HAP-1 (cell line): Measurements from ENCODE around the gene SEC11A.
"Not testable (repeated sequence)": the region's sequence is repeated elsewhere in the genome, so short reads cannot be mapped to it uniquely, and the experiment has no call there.

Experiments
- DNase-seq, 2 experiments: peaks; one replicate each; pipeline ENCODE4 v3.0.0-alpha.2; 2016 to 2020; ENCODE audit warnings: low spot score in 2 of 2
- H3K27me3 ChIP-seq: fragments of 250-450 bp; sonication (Bioruptor Pico); 2 replicates; pipeline ENCODE4 v1.5.1; 2020; ENCODE audit warnings: low read depth, mild to moderate bottlenecking, moderate library complexity
- H3K36me3 ChIP-seq: fragments of 250-450 bp; sonication (Bioruptor Pico); replicated peaks from 2 replicates; pipeline ENCODE4 v1.5.1; 2020; ENCODE audit warnings: mild to moderate bottlenecking
- H3K4me1 ChIP-seq: fragments of 250-450 bp; sonication (Bioruptor Pico); 2 replicates; pipeline ENCODE4 v1.5.1; 2020; ENCODE audit warnings: mild to moderate bottlenecking
- H3K4me3 ChIP-seq: fragments of 250-450 bp; sonication (Bioruptor Pico); 2 replicates; pipeline ENCODE4 v1.5.1; 2020; ENCODE audit warnings: mild to moderate bottlenecking, moderate library complexity
- H3K9me3 ChIP-seq: fragments of 250-450 bp; sonication (Bioruptor Pico); 2 replicates; pipeline ENCODE4 v1.5.1; 2020; ENCODE audit warnings: mild to moderate bottlenecking, moderate library complexity
- in situ Hi-C: fragments of 300-500 bp; cut with MboI; formaldehyde crosslinking; loops from 3 replicates; pipeline ENCODE4 v1.14.3; 2020; ENCODE audit warnings: low sequenced_read_pairs, inconsistent platforms, mixed read lengths

Gene SEC11A

GRCh38 chr15:84716036-84716732, at the start of gene SEC11A:
SEC11A (minus strand) TSS chr15:84716139; CDS start chr15:84716075, 64 bp downstream.
- Histone ChIP-seq H3K9me3 (no peaks in the 10 kb centered on the region), H3K36me3 (peaks cover 22% of the 10 kb centered on the region), H3K27me3 (no peaks in the 10 kb centered on the region), H3K4me3 (peak within 1 kb of the TSS; percentile 89), H3K4me1 (peaks cover 15% of the 10 kb centered on the region)
- DNase-seq, result peak; percentile 99 to 100
- in situ Hi-C loops, result no loop called here

- in situ Hi-C loops, result no loop called here
- Histone ChIP-seq H3K9me3 (no peaks in the 10 kb centered on the region), H3K27me3 (no peaks in the 10 kb centered on the region), H3K36me3 (peaks cover 34% of the 10 kb centered on the region), H3K4me1 (no peaks in the 10 kb centered on the region), H3K4me3 (no peak overlapping the region)
- no peak for DNase-seq
Measured at GRCh38 chr15:84765675-84766074, 49.7 kb upstream of the SEC11A start.

- H3K4me3 ChIP-seq, result no peak overlapping the region
- no peaks in the 10 kb centered on the region for H3K9me3 ChIP-seq
- no peaks in the 10 kb centered on the region for H3K4me1 ChIP-seq
- no peaks in the 10 kb centered on the region for H3K27me3 ChIP-seq
- in situ Hi-C loops, result no loop called here
- DNase-seq, result no peak
- H3K36me3 ChIP-seq, result peaks cover 34% of the 10 kb centered on the region
Measured at GRCh38 chr15:84764989-84765388, 49.0 kb upstream of the SEC11A start.

GRCh38 chr15:84764585-84764984, 48.6 kb upstream of the SEC11A start:
- no peaks in the 10 kb centered on the region for H3K27me3 ChIP-seq
- no peak overlapping the region for H3K4me3 ChIP-seq
- no peaks in the 10 kb centered on the region for H3K4me1 ChIP-seq
- in situ Hi-C loops, result no loop called here
- peaks cover 32% of the 10 kb centered on the region for H3K36me3 ChIP-seq
- no peak for DNase-seq
- no peaks in the 10 kb centered on the region for H3K9me3 ChIP-seq

GRCh38 chr15:84762840-84763572, 47.1 kb upstream of the SEC11A start:
- no peak for DNase-seq
- Histone ChIP-seq H3K9me3 (no peaks in the 10 kb centered on the region), H3K27me3 (no peaks in the 10 kb centered on the region), H3K4me3 (no peak overlapping the region), H3K36me3 (peaks cover 18% of the 10 kb centered on the region), H3K4me1 (no peaks in the 10 kb centered on the region)
- in situ Hi-C loops, result no loop called here

GRCh38 chr15:84761607-84762131, 45.7 kb upstream of the SEC11A start:
- Histone ChIP-seq H3K4me1 (no peaks in the 10 kb centered on the region), H3K4me3 (no peak overlapping the region), H3K27me3 (no peaks in the 10 kb centered on the region), H3K36me3 (peaks cover 7% of the 10 kb centered on the region), H3K9me3 (no peaks in the 10 kb centered on the region)
- in situ Hi-C loops, result no loop called here
- no peak for DNase-seq

- no peaks in the 10 kb centered on the region for H3K27me3 ChIP-seq
- H3K4me1 ChIP-seq, result no peaks in the 10 kb centered on the region
- no peaks in the 10 kb centered on the region for H3K9me3 ChIP-seq
- no peak overlapping the region for H3K4me3 ChIP-seq
- H3K36me3 ChIP-seq, result no peaks in the 10 kb centered on the region
- in situ Hi-C loops, result no loop called here
- no peak for DNase-seq
Measured at GRCh38 chr15:84760219-84760618, 44.3 kb upstream of the SEC11A start.

GRCh38 chr15:84759018-84759417, 43.1 kb upstream of the SEC11A start:
- DNase-seq, result no peak
- no peaks in the 10 kb centered on the region for H3K36me3 ChIP-seq
- H3K4me3 ChIP-seq, result no peak overlapping the region
- in situ Hi-C loops, result no loop called here
- no peaks in the 10 kb centered on the region for H3K4me1 ChIP-seq
- H3K27me3 ChIP-seq, result no peaks in the 10 kb centered on the region
- no peaks in the 10 kb centered on the region for H3K9me3 ChIP-seq

- DNase-seq, result no peak
- Histone ChIP-seq H3K36me3 (no peaks in the 10 kb centered on the region), H3K27me3 (no peaks in the 10 kb centered on the region), H3K4me3 (no peak overlapping the region), H3K4me1 (peaks cover 4% of the 10 kb centered on the region), H3K9me3 (no peaks in the 10 kb centered on the region)
- in situ Hi-C loops, result no loop called here
Measured at GRCh38 chr15:84755736-84756527, 40.0 kb upstream of the SEC11A start.

GRCh38 chr15:84754889-84755288, 39.0 kb upstream of the SEC11A start:
- H3K36me3 ChIP-seq, in situ Hi-C loops, H3K9me3 ChIP-seq, H3K27me3 ChIP-seq, H3K4me3 ChIP-seq, DNase-seq: not testable (repeated sequence)
- peaks cover 13% of the 10 kb centered on the region for H3K4me1 ChIP-seq

GRCh38 chr15:84752700-84753099, 36.8 kb upstream of the SEC11A start:
- no peaks in the 10 kb centered on the region for H3K9me3 ChIP-seq
- H3K4me1 ChIP-seq, result peaks cover 19% of the 10 kb centered on the region
- in situ Hi-C loops, result no loop called here
- no peak for DNase-seq
- H3K27me3 ChIP-seq, result no peaks in the 10 kb centered on the region
- no peaks in the 10 kb centered on the region for H3K36me3 ChIP-seq
- no peak overlapping the region for H3K4me3 ChIP-seq

- no peaks in the 10 kb centered on the region for H3K9me3 ChIP-seq
- no peaks in the 10 kb centered on the region for H3K36me3 ChIP-seq
- DNase-seq, result no peak
- H3K4me1 ChIP-seq, result peaks cover 24% of the 10 kb centered on the region
- no peaks in the 10 kb centered on the region for H3K27me3 ChIP-seq
- in situ Hi-C loops, result no loop called here
- H3K4me3 ChIP-seq, result no peak overlapping the region
Measured at GRCh38 chr15:84752195-84752594, 36.3 kb upstream of the SEC11A start.

GRCh38 chr15:84751721-84752120, 35.8 kb upstream of the SEC11A start:
- DNase-seq, in situ Hi-C loops, H3K4me3 ChIP-seq, H3K36me3 ChIP-seq, H3K9me3 ChIP-seq, H3K27me3 ChIP-seq: not testable (repeated sequence)
- H3K4me1 ChIP-seq, result peaks cover 26% of the 10 kb centered on the region
